ENCODE results near the gene APC. TPM values are rescaled to one million over a fixed set of nuclear protein-coding genes. Genes with fewer than 3 reads are reported as not detected.

Gene APC
- total RNA-seq, 1 donor from 2014 or later, result 53.9 TPM

DNA sequence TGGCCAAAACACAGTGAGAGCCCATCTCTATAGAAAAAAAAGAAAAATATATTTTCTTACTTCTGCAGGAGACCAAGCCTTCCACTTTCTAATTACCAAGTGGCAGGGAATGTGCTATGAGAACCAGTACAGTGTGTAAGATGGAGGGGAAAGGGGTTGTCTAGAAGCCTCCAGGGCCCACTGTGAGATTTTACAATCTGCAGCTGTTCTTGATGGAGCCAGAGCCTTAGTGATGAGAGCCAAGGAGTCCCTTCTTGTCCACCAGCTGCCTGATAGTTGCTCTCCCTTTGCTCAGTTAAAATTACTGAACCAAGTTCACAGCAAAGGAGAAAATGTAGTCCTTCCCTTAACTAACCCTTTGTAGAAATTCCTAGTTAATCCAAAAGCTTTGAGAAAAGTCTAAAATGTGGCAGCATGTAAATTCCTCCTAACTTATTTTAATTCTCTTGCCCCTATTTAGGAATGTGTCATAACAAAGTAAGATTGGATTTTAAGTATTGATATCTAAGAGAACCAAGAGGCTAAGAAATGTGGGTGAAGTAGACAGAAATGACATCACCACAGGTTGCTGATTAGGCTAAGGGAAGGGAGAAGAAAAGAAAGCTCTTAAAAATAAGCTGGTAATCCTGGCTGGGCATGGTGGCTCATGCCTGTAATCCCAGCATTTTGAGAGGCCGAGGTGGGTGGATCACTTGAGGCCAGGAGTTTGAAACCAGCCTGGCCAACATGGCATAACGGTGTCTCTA, 142.7 kb downstream of the APC start:
- Mint-ChIP-seq H3K27me3 (ENCODE audit: low read depth, unreplicated experiment) (no peaks in the 10 kb centered on the region), H3K9me3 (ENCODE audit: unreplicated experiment) (no peaks in the 10 kb centered on the region), H3K27ac (ENCODE audit: unreplicated experiment) (no peak overlapping the region), H3K4me1 (ENCODE audit: low read depth, unreplicated experiment) (peaks cover 21% of the 10 kb centered on the region), H3K4me3 (ENCODE audit: unreplicated experiment) (no peak overlapping the region), H3K36me3 (ENCODE audit: low read depth, unreplicated experiment) (peaks cover 7% of the 10 kb centered on the region)
- H3K4me2 ChIP-seq (ENCODE audit: low read length), result no peak overlapping the region
- H3K9ac ChIP-seq (ENCODE audit: low read length), result no peak overlapping the region
- DNase-seq (ENCODE audit: low read depth) (no peak), FAIRE-seq (no peak)
- no peak for TF ChIP-seq EZH2 (IDR thresholded peaks at IDR 0.05; ENCODE audit: insufficient read depth, low read length)
- TF ChIP-seq, protein P1, sequence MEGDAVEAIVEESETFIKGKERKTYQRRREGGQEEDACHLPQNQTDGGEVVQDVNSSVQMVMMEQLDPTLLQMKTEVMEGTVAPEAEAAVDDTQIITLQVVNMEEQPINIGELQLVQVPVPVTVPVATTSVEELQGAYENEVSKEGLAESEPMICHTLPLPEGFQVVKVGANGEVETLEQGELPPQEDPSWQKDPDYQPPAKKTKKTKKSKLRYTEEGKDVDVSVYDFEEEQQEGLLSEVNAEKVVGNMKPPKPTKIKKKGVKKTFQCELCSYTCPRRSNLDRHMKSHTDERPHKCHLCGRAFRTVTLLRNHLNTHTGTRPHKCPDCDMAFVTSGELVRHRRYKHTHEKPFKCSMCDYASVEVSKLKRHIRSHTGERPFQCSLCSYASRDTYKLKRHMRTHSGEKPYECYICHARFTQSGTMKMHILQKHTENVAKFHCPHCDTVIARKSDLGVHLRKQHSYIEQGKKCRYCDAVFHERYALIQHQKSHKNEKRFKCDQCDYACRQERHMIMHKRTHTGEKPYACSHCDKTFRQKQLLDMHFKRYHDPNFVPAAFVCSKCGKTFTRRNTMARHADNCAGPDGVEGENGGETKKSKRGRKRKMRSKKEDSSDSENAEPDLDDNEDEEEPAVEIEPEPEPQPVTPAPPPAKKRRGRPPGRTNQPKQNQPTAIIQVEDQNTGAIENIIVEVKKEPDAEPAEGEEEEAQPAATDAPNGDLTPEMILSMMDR (IDR thresholded peaks at IDR 0.05; ENCODE audit: insufficient read depth, low read depth, low read length), result no peak
- H3K79me2 ChIP-seq (ENCODE audit: insufficient read depth, low read length), result peaks cover 18% of the 10 kb centered on the region
- H3K9me3 ChIP-seq (ENCODE audit: insufficient read depth, low read depth, low read length), result no peaks in the 10 kb centered on the region
- H3K4me1 ChIP-seq (ENCODE audit: insufficient read depth, low read length), result peaks cover 8% of the 10 kb centered on the region
- peaks cover 27% of the 10 kb centered on the region for H3K36me3 ChIP-seq (ENCODE audit: insufficient read depth, low read length)
- H4K20me1 ChIP-seq (ENCODE audit: insufficient read depth, low read length), result peaks cover 46% of the 10 kb centered on the region
- no peak overlapping the region for H3K4me3 ChIP-seq (ENCODE audit: insufficient read depth, low read depth, low read length)
- H2AFZ ChIP-seq (ENCODE audit: low read depth, low read length), result no peak overlapping the region
- H3K27ac ChIP-seq (ENCODE audit: low read depth, low read length), result no peak overlapping the region
- H3K27me3 ChIP-seq (ENCODE audit: insufficient read depth, low read length), result no peaks in the 10 kb centered on the region

DNA sequence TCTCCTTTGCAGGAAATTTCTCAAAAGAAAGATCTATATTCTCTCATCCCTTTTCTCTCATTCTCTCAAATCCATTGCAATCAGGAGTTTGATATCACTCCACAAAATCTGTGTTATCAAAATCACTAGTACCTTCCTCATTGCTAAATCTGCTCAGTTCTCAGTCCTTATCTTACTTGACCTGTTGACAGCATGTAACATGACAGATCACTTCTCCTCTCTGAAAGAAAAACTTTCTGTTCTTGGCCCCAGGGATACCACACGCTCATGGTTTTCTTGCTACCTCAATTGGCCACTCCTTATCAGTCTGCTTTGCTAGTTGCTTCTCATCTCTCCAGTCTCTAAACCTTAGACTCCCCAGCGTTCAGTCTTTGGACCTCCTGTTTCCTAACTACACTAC, 145.5 kb downstream of the APC start:
- Histone ChIP-seq H3K79me2 (ENCODE audit: insufficient read depth, low read length) (peaks cover 18% of the 10 kb centered on the region), H2AFZ (ENCODE audit: low read depth, low read length) (no peak overlapping the region), H3K4me3 (ENCODE audit: insufficient read depth, low read depth, low read length) (no peak overlapping the region), H3K27me3 (ENCODE audit: insufficient read depth, low read length) (no peaks in the 10 kb centered on the region), H4K20me1 (ENCODE audit: insufficient read depth, low read length) (peaks cover 40% of the 10 kb centered on the region), H3K4me1 (ENCODE audit: insufficient read depth, low read length) (peaks cover 8% of the 10 kb centered on the region), H3K9me3 (ENCODE audit: insufficient read depth, low read depth, low read length) (no peaks in the 10 kb centered on the region), H3K9ac (ENCODE audit: low read length) (no peak overlapping the region), H3K4me2 (ENCODE audit: low read length) (no peak overlapping the region), H3K36me3 (ENCODE audit: insufficient read depth, low read length) (peaks cover 41% of the 10 kb centered on the region), H3K27ac (ENCODE audit: low read depth, low read length) (no peak overlapping the region)
- H3K4me1 Mint-ChIP-seq (ENCODE audit: low read depth, unreplicated experiment), result peaks cover 9% of the 10 kb centered on the region
- TF ChIP-seq EZH2 (IDR thresholded peaks at IDR 0.05; ENCODE audit: insufficient read depth, low read length), result no peak
- TF ChIP-seq, protein P1 (IDR thresholded peaks at IDR 0.05; ENCODE audit: insufficient read depth, low read depth, low read length), result no peak
- no peaks in the 10 kb centered on the region for H3K9me3 Mint-ChIP-seq (ENCODE audit: unreplicated experiment)
- peaks cover 17% of the 10 kb centered on the region for H3K36me3 Mint-ChIP-seq (ENCODE audit: low read depth, unreplicated experiment)
- H3K27me3 Mint-ChIP-seq (ENCODE audit: low read depth, unreplicated experiment), result no peaks in the 10 kb centered on the region
- DNase-seq (ENCODE audit: low read depth) (no peak), FAIRE-seq (no peak)
- no peak overlapping the region for H3K4me3 Mint-ChIP-seq (ENCODE audit: unreplicated experiment)
- no peak overlapping the region for H3K27ac Mint-ChIP-seq (ENCODE audit: unreplicated experiment)

DNA sequence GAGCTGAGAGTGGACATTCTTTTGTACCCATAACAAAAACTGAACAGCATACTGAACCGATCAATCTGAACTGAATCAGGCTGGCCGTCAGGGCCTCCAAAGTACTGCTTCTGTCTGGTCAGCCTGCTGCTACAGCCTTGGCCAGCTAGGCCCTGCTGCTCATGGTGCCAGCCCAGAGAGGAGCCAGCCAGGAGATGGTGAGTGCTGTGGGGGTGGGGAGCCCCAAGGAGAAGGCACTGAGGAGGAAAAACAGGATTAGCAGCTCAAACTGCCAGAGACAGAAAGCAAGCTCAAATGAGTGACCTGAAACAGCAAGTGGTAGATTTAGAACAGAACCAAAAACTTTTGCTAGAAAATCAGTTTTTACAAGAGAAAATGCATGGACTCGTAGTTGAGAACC, 147.3 kb downstream of the APC start:
- H4K20me1 ChIP-seq (ENCODE audit: insufficient read depth, low read length), result peaks cover 41% of the 10 kb centered on the region
- DNase-seq (ENCODE audit: low read depth) (no peak), FAIRE-seq (no peak)
- TF ChIP-seq EZH2 (IDR thresholded peaks at IDR 0.05; ENCODE audit: insufficient read depth, low read length), result no peak
- TF ChIP-seq, protein P1 (IDR thresholded peaks at IDR 0.05; ENCODE audit: insufficient read depth, low read depth, low read length), result no peak
- Mint-ChIP-seq H3K27ac (ENCODE audit: unreplicated experiment) (no peak overlapping the region), H3K36me3 (ENCODE audit: low read depth, unreplicated experiment) (peaks cover 23% of the 10 kb centered on the region), H3K4me1 (ENCODE audit: low read depth, unreplicated experiment) (no peaks in the 10 kb centered on the region), H3K4me3 (ENCODE audit: unreplicated experiment) (no peak overlapping the region), H3K27me3 (ENCODE audit: low read depth, unreplicated experiment) (no peaks in the 10 kb centered on the region), H3K9me3 (ENCODE audit: unreplicated experiment) (no peaks in the 10 kb centered on the region)
- no peaks in the 10 kb centered on the region for H3K27me3 ChIP-seq (ENCODE audit: insufficient read depth, low read length)
- no peak overlapping the region for H3K27ac ChIP-seq (ENCODE audit: low read depth, low read length)
- H3K4me3 ChIP-seq (ENCODE audit: insufficient read depth, low read depth, low read length), result no peak overlapping the region
- H3K9ac ChIP-seq (ENCODE audit: low read length), result no peak overlapping the region
- H3K4me1 ChIP-seq (ENCODE audit: insufficient read depth, low read length), result no peaks in the 10 kb centered on the region
- no peaks in the 10 kb centered on the region for H3K9me3 ChIP-seq (ENCODE audit: insufficient read depth, low read depth, low read length)
- H3K4me2 ChIP-seq (ENCODE audit: low read length), result no peak overlapping the region
- H3K79me2 ChIP-seq (ENCODE audit: insufficient read depth, low read length), result peaks cover 24% of the 10 kb centered on the region
- no peak overlapping the region for H2AFZ ChIP-seq (ENCODE audit: low read depth, low read length)
- H3K36me3 ChIP-seq (ENCODE audit: insufficient read depth, low read length), result peaks cover 39% of the 10 kb centered on the region

Measured in astrocyte (in vitro differentiated cells and primary cell).